HG03439 (cell line): ENCODE data around the gene FOXO3.

ENCODE experiments used
- ATAC-seq: cut with Tn5 transposase; IDR thresholded peaks from one replicate; pipeline ENCODE4 v1.9.1; 2021; ENCODE audit warnings: mild to moderate bottlenecking, moderate library complexity; ENCODE audit not compliant: unreplicated experiment

FOXO3 gene

DNA sequence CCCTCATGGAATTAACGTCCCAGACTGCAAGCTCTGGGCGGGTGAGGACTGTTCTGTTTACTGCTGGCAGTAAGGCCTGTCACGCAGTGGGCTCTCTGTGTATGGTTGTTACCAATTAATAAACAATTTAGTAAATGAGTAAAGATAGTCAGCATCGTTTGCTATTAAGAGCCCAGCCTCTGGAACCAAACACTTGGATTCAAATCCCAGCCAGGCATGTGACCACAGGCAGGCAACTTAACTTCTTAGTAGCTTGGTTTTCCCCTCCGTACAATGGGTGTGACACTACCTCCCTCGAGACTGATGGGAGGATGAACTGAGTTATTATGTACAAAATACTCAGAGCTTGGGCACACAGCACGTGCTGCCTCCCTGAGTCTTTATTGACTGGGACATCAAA, 149.8 kb downstream of the FOXO3 start:
- no peak for ATAC-seq

DNA sequence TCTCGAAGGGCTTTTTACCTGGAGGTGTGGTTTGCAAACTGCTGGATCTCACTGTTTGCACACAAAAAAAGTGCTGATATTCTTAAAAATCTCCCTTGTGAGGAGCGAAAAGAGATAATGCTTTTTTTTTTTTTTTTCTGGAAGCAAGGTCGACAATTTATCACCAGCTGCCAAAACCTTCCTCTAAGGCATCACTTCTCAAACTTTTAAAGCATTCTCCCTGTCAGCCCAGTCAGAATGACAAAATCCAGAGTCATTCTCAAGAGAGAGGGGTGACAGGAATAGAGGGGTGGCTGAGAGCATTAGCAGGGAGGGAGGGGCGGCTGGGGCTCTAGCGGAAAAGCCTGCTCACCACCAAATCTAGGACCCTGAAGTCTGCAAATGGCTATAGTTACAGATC, 150.4 kb downstream of the FOXO3 start:
- ATAC-seq = no peak

DNA sequence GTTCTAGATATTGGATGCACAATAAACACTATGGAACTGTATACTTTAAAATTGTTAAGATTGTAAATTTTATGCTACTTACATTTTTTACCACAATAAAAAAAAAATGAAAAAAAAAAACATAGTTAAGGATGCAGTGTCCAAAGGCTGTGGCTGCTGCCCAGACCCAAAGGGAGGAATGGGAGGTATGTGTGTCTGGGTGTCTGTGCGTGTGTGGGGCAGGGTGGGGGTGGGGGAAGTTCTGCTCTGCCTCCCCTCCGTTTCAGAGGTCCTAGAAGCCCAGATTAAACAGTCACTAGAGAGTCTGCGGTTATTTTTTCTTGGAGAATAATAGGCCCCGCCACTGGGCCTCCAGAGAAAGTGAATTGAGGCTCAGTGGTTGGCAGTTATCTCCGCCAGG, 151.1 kb downstream of the FOXO3 start:
- ATAC-seq = no peak

DNA sequence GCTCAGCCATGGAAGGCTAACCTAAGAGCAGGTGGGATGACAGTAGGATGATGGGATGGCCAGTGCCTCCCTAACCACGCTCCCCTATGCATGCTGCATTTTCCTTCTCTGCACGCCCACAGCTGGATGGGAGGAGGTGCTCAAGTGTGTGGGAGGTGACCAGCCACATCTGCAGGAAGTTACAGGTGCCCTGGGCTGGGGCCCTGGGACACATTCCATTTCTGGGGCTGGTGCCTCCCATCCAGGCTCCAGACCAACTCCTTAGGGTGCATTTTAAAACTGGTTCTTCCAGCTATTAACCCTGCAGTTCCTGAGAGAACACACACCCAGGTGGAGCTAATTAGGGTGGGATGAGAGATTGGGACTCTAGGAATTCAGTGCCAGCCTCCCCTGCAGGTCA, 152.2 kb downstream of the FOXO3 start:
- no peak for ATAC-seq

DNA sequence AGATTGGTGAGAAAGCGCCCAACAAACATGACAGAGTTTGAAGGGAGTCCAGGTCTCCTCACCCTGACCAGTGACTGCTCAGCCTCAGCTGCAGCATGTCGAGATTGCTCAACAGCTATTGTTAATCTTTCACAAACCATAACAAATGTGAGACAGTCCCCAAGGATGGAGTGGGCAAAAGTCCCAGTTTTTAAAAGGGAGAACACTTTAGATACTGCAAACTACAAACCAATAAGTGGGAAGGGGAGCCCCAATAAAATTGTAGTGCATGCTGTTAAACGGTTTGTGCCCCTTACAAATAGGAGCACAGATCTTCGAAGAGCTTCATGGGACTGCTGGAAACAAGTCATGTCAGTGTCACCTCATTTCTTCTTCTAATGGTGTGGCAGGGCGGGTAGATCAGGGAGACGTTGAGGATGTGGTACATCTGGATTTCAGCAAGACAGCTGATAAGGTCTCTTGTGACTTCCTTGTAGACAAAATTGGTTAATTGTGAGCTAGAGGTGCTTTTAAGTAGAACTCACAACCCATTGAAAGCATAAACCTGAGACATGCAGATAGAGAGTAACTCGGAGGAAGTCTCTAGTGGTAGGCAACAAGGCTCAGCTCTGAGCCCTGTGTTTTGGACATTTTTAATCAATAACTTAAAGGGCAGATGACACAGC, 153.5 kb downstream of the FOXO3 start:
- ATAC-seq = no peak

DNA sequence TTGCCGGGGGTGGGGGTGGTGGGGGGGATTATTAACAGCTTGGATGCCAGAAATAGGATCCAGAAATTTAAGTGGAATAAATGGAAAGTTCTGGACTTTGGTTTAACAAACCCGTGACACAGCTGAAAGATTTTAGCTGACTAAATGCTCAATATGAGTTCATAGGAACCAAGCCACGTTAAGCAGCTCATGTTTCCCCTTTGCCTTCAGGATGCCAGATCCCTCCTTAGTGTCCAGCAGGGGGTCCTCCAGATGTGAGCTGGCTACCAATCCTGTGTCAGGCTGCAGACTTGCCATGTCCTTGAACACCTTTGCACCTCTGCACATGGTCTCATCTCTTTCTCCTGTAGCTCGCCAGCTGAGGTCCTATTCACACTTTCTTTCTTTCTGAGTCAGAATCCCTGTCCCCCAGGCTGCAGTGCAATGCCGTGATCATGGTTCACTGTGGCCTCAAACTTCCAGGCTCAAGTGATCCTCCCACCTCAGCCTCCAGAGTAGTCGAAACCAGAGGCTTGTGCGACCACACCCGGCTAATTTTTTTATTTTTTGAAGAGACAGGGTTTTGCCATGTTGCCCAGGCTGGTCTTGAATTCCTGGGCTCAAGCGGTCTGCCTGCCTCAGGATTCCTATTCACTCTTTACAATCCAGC, 154.2 kb downstream of the FOXO3 start:
- ATAC-seq = no peak

DNA sequence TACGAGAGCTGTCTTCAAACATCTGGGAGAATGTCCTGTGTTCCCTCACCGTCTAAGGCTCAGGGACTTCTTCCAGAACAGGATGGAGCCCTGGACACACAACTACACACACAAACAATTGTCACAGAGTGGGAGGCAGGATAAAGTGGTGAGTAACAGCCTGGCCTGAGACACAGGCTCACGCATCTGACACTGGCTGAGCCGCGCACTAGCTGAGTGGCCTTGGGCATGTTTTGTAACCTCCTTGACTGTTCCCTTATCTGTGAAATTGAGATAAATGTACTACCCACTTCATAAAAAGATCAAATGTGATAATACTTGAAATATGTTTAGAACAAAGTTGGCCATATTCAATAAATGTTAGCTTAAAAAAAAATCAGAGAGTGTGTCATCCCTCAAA, 155.1 kb downstream of the FOXO3 start:
- ATAC-seq = no peak

DNA sequence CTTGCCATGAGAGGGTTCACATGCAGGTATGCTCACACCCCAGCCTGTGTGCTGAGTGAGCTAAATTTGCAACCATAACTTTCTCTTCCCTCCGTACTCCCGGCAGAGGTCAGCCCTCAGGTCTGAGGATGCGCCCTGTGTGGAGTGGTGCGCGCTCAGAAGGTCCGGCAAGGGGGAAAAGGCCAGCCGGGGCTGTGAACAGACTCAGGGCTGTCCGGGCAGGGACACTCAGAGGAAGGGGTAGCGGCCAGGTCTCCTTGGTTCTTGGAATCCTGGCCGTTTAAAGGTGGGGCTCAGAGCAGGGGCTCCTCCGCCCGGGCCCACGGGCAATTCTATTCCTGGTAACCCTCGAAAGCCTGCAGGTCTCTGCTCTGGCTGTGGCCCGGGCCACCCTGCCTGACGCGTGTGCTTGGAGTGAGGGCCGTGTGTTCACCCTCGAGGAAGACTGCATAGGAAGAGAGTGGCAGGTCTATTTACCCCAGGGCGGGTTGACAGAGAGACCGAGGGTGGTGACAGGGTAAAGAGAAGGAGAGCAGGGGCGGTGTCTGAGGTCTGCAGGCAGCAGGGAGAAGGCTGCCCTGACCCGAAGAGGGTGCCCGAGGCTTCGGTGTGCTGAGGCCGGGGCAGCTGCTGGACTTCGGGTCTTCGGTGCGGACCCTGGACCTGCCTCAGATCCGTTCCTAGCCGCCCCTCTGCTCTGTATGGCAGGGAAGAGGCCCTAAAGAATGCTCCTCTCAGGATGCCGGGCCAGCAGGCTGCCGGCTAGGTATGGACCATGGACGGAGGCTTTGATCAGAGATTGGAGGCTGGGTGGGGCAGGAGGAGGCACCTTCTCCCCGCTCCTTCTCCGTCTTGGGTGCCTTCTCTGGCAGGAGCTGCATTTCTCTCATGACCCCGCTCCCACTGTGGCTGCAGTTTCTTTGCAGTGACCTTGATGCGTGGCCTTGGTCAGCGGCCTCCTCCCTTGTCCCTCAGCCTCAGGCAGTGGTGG, 156.4 kb downstream of the FOXO3 start:
- no peak for ATAC-seq

DNA sequence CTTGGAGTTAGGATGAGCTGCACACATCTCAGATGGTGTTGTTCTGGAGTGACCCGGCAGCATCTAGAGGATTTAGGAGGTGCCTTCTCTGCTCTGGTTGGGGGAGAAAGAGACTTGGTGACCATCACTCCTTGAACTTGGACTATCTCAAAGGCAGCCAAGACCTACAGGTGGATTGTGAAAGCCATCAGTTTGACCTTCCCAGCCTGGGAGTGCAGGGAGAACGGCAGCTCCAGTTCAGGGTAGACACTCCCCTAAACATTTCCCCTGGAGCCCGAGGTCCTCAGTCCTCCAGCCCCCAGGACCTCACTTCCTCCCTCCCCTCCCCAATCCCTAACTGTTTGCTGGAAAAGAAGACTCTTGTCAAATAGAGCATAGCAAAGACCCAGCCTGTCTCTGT, 158.8 kb downstream of the FOXO3 start:
- ATAC-seq = no peak

DNA sequence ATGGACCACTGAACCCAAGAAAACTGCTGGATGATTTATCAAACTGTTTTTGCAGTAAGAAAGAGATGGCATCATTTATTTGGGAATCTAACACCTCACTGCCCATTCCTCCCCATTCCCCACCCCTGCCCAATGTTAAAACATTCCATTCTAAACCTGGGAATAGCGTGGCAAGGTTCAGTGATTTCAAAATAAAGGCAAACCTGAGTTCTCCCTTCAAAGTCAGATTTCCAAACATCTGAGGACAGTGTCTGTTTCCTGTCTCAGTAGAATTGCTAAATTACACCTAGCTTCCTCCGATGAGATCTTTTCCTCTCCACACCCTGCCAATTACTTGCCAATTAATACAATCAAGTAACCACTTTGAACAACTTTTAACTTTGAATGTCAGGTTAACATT, 160.1 kb downstream of the FOXO3 start:
- no peak for ATAC-seq

DNA sequence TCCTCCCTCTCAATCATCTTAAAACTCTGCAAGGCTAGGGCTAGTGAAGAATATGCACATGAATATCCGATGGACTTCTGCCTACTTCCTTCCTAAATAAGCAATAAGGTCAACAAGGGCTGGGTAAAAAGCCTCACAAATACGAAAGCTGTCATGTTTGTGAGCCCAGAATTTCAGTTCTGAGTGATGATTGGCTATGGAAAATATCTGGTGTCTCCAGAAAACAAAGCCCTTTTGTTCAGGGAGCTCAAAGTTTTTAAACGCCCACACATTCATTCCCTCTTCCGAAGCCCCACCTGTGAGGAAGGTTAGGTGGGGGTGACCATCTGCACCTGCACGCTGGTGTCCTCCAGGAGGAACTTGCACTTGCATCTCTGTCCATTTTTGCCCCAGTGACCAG, 160.6 kb downstream of the FOXO3 start:
- ATAC-seq = no peak

DNA sequence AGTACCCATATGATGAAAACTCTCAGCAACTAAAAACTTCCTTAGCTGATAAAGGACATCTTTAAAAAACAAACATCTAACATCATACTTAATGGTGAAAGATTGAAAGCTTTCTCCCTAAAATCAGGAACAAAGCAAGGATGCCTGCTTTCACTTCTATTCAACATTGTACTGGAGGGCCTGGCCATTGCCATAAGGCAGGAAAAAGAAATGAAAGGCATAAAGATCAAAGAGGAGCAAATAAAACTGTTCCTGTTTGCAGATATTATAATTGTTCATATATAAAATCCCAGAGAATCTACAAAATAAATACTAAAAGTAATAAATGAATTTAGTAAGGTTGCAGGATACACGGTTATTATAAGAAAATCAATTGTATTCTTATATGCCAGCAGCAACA, 162.9 kb downstream of the FOXO3 start:
- no peak for ATAC-seq

DNA sequence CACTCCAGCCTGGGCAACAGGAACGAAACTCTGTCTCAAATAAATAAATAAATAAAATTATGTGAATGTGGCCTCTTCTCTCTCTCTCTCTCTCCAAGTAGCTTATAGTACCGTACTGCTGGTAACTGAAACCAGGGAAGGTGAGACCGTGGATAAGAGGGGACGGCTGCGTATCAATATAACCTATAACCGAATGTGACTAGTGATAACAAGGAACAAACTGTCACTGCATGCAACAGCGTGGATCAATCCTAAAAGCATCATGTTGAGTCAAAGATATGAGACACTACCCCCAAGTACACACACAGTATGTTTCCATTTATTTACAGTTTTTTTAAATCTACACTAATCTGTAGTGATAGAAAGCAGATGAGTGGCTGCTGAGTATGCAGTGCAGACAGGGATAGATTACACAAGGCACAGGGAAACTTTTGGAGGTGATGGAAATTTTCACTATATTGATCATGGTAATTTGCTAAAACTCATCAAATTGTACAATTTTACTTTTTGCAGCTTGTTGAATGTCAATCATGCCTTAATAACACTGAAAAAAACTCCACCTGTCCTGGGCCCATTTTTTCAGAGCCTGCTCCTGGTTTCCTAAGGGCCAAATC, 166.1 kb downstream of the FOXO3 start:
- ATAC-seq = no peak

DNA sequence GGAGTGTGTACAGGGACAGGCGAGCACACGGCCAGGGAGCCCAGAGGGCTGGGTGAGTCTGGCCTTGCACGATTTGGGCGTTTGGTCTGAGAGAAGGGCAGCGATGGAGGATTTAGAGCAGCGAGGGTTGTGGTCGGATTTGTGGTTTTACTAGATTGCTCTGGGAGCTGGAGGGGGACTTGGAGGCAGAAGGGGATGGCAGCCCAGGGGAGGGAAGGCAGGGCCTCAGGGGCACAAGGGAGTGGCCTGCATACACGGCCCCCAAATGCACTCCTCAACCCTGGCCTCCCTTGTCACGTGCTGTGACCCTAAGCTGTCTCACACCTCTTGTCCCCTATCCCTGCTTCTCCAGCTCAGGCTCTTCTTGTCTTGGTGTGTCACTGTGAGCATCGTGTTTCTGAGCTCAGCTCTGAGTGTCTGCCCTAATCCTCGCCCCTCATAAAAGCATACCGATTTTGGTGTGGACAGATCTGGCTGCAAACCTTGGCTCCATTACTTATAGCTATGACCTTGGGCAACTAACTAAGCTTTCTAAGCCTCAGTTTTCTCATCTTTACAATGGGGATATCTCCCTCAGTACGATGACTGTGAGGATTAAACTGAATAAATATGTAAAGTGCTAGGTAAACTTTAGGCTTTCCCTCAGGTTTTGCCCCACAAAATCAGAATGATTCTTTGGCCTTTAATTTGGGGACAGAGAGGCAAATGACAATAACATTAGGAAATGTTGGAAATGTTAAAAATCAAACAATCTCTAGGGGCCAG, 167.4 kb downstream of the FOXO3 start:
- ATAC-seq = no peak

DNA sequence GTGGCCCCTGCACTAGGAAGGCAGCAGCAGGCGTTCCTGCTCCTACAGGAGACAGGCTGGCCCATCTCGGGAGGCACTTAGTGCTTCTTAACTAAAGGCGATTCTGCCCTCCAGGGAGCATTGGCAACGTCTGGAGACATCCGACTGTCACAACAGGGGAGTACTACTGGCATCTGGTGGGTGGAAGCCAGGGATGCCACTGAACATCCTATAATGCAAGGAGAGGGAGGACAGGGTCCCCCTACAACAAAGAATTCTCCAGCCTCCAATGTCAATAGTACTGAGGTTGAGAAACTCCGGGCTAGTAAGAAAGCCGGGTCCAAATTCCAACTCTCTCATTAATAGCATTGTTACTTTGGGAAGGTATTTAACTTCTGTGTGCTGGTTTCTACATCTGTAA, 168.1 kb downstream of the FOXO3 start:
- ATAC-seq = no peak

DNA sequence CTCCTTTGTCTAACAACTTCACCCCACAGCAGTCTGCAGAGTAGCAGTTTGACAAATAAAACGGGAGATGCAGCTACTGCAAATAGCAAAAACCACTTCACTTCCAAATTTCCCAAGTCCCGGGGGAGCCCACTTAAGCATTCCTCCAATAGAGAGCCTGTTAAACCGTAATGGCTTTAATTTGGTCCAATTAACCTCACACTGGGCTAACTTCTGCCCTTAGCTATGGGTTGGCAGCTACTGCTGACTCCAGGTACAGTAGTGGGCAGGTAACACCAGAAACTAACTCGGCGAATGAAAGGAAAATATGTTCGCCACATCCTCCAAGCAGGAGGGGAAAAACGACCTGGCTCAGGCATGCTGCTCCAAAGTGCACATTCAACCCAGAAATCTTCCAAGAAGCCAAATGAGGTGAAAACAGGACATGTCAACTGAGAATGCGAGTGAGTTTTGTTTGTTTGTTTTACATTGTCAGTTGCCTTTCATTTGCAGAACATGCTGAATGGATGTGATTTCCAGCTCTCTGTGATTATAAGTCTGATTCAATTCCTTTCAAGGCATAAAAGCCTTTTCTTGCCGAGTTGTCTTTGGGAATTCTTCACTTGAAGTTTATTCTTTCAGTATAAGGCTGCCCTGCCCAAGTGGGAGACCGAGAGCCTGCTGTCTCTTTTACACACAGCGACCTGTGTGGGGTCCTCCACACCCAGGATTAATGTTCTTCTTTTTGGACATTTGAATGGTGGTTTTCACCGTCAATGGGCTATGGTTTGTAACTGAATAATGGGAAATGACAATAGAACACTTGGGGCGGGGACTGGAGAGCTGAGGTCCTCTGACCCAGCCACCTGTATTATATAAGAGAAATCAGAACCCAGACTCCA, 170.2 kb downstream of the FOXO3 start:
- ATAC-seq = no peak

DNA sequence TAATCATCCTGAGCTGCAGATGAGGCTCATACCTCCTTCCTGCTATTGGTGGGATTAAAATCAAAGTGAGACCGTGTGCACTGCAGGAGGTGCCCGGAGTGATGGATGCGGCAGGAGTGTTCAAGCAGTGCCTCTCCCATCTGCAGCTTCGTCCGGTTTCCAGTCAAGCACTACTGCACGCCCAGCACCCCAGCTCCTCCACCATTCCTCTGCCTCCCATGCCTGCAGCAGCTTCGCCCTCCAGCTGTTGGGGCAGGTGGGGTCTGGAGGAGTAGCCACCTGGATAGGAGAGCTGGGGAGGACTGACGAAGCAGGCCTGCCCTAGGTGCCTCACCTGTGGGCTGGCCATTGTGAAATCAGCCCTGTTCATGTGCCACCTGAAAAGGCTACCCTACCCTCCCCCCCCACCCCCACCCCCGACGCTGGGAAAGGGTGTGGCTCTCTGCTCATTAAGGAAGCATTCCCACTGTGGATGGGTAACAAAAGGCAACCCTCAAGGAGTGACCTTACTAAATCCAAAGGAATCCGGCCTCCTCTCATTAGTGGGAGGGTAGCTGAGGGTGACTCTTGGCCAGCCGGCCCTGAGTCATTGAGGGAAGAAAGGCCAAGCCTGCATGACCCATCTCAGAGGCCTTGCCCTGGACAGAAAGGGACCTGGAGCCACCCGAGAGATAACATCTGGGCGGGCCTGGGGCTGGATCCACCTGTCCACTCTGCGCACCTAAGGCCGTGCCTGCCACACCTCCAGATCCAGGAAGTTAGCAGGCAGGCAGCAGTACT, 171.6 kb downstream of the FOXO3 start:
- no peak for ATAC-seq

DNA sequence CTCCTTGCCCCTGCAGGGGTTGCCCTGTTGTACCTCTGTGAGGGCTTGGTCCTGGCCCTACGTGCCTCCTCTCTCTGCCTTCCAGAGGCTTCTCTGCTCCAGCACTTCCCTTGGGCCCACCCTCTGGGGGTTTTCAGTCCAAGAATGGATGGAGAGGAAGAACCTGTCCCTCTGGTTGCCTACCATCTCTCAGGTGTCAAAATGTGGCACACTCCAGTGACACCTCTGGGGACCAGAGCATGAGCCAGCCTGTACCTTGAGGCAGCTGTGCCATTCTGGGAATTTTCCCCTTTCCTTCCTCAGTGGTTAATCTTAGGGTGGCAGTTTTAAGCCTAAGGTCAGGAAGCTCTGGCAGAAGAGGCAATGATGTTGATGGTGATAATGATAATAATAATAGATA, 172.3 kb downstream of the FOXO3 start:
- no peak for ATAC-seq

DNA sequence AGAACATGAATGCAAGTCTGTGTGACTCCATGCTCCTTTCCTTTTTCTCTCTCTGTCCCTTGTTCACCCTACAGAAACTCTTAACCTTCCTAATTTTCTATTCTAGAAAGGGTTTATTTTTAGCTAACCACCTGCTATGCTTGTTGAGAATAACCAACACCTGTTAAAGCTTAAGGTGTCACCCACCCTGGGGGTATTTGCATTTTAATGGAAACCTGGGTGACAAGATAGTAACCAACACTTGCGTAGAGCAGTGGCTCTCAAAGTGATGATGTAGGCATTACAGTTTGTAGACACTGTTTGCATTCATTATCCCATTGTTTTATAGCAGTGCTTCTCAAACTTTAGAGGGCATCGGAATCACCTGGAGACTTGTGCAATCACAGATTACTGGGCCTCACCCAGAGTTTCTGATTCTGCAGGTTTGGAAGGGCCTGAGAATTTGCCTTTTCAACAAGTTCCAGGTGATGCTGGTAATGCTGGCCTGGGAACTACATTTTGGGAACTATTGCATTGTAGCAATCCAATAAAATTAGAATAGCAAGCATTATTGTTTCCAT, 173.1 kb downstream of the FOXO3 start:
- ATAC-seq = no peak
